SJCRH30 (cell line): ENCODE results near the gene TOP2B. TPM values are rescaled to one million over a fixed set of nuclear protein-coding genes. Genes with fewer than 3 reads are reported as not detected.

ENCODE experiments used
- DNase-seq, 2 experiments: peaks; one replicate each; pipeline ENCODE4 v3.0.0-alpha.2; 2015 to 2020
- H3K27ac ChIP-seq: fragments of 250-450 bp; sonication (Bioruptor Pico); 2 replicates; pipeline ENCODE4 v1.5.1; 2020; ENCODE audit warnings: mild to moderate bottlenecking, moderate library complexity
- H3K27me3 ChIP-seq: fragments of 250-450 bp; sonication (Bioruptor Pico); 2 replicates; pipeline ENCODE4 v1.5.1; 2020; ENCODE audit warnings: mild to moderate bottlenecking, moderate library complexity
- H3K36me3 ChIP-seq: fragments of 250-450 bp; sonication (Bioruptor Pico); 2 replicates; pipeline ENCODE4 v1.5.1; 2020; ENCODE audit warnings: mild to moderate bottlenecking, moderate library complexity
- H3K4me1 ChIP-seq: fragments of 250-450 bp; sonication (Bioruptor Pico); 2 replicates; pipeline ENCODE4 v1.5.1; 2020; ENCODE audit warnings: mild to moderate bottlenecking, moderate library complexity
- H3K4me3 ChIP-seq: fragments of 250-450 bp; sonication (Bioruptor Pico); 2 replicates; pipeline ENCODE4 v1.5.1; 2020; ENCODE audit warnings: mild to moderate bottlenecking, moderate library complexity
- H3K9me3 ChIP-seq: fragments of 250-450 bp; sonication (Bioruptor Pico); replicated peaks from 2 replicates; pipeline ENCODE4 v1.5.1; 2020; ENCODE audit warnings: mild to moderate bottlenecking, moderate library complexity
- total RNA-seq: library from RNA; depleted of rRNA; stranded (reverse); fragments of >200 nt; shearing (Covaris generic); gene quantifications from 2 replicates; pipeline ENCODE4 v1.2.3, GENCODE V29; 2014

The TOP2B gene
- total RNA-seq, 1 experiment from 2014 or later: 247 TPM

- H3K27me3 ChIP-seq: no peaks in the 10 kb centered on the region
- H3K9me3 ChIP-seq: no peaks in the 10 kb centered on the region
- no peak overlapping the region for H3K27ac ChIP-seq
- DNase-seq: no peak
- H3K36me3 ChIP-seq: no peaks in the 10 kb centered on the region
- H3K4me3 ChIP-seq: no peak overlapping the region
- H3K4me1 ChIP-seq: peaks cover 11% of the 10 kb centered on the region
Measured at GRCh38 chr3:25587094-25587493, 77.6 kb downstream of the TOP2B start.

DNA sequence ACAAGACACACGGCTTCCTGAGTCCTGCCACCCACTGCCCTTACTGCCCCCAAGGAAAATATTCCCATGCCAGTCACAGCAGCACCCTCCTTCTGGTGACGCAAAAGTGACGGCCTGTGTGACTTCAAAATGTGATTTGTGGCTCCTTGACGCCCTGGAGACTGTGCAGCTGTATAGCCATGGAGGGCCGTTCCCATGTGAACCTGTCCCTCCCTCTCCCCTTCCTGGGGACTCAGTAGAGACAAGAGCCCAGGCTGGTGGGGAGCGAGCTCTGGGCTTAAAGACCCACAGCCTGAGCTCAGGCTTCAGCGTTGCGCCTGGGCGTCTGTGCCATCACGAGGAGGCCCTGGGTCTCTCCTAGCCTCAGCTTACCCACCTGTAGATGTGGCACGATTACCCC is 78.2 kb downstream of the TOP2B start:
- Histone ChIP-seq H3K9me3 (no peaks in the 10 kb centered on the region), H3K36me3 (no peaks in the 10 kb centered on the region)

DNA sequence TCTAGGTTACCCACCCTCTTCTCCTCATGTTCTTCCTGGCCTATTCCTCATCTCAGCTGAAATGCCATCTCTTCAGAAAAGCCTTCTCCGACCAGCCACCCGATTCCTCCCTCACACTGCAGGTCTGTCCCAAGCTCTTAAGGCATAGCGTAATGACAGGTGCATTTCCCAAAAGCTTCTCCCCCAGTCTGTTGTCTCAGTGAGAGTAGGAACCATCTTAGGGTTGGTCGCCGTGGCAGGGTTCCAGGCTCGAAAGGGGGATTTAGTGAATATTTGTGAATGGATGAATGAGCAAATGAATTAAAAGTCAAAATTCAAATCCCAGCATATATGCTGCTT is 78.6 kb downstream of the TOP2B start:
- H3K27ac ChIP-seq: no peak overlapping the region
- H3K4me3 ChIP-seq: no peak overlapping the region
- no peaks in the 10 kb centered on the region for H3K27me3 ChIP-seq
- H3K4me1 ChIP-seq: peaks cover 19% of the 10 kb centered on the region
- H3K36me3 ChIP-seq: no peaks in the 10 kb centered on the region
- DNase-seq: no peak
- no peaks in the 10 kb centered on the region for H3K9me3 ChIP-seq

More for the DNA sequence above, 78.2 kb downstream of the TOP2B start:
- Histone ChIP-seq H3K27me3 (no peaks in the 10 kb centered on the region), H3K4me1 (peaks cover 16% of the 10 kb centered on the region), H3K4me3 (no peak overlapping the region), H3K27ac (no peak overlapping the region)
- no peak for DNase-seq

GRCh38 chr3:25585361-25586166 is 79.1 kb downstream of the TOP2B start:
- no peaks in the 10 kb centered on the region for H3K9me3 ChIP-seq
- H3K4me3 ChIP-seq: no peak overlapping the region
- H3K4me1 ChIP-seq: peaks cover 19% of the 10 kb centered on the region
- no peak for DNase-seq
- H3K27ac ChIP-seq: no peak overlapping the region
- no peaks in the 10 kb centered on the region for H3K27me3 ChIP-seq
- H3K36me3 ChIP-seq: no peaks in the 10 kb centered on the region

GRCh38 chr3:25584011-25584789 is 80.5 kb downstream of the TOP2B start:
- H3K27me3 ChIP-seq: no peaks in the 10 kb centered on the region
- H3K27ac ChIP-seq: no peak overlapping the region
- no peaks in the 10 kb centered on the region for H3K9me3 ChIP-seq
- no peaks in the 10 kb centered on the region for H3K36me3 ChIP-seq
- H3K4me1 ChIP-seq: peaks cover 27% of the 10 kb centered on the region
- no peak overlapping the region for H3K4me3 ChIP-seq
- no peak for DNase-seq

DNA sequence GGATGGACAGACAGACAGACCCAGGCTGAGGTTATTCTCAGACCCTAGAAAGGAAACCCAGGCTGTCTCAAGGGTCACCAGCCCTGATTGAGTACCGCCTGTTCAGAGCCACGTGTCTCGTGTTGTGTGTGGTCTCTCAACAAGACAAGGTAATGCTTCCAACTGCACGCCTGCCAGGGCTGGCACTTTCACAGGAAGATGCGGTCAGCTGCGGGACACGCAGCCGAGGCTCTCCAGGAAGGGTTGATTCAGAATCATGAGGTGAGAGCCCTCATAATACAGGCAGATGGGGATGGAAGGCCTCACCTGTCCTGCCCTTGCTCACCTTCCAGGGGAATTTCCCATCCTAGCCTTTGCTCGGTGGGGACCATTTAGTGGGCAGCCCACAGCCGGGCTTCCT is 81.4 kb downstream of the TOP2B start:
- Histone ChIP-seq H3K27ac (no peak overlapping the region), H3K36me3 (no peaks in the 10 kb centered on the region), H3K9me3 (no peaks in the 10 kb centered on the region), H3K4me1 (peaks cover 28% of the 10 kb centered on the region), H3K27me3 (no peaks in the 10 kb centered on the region), H3K4me3 (no peak overlapping the region)
- no peak for DNase-seq

DNA sequence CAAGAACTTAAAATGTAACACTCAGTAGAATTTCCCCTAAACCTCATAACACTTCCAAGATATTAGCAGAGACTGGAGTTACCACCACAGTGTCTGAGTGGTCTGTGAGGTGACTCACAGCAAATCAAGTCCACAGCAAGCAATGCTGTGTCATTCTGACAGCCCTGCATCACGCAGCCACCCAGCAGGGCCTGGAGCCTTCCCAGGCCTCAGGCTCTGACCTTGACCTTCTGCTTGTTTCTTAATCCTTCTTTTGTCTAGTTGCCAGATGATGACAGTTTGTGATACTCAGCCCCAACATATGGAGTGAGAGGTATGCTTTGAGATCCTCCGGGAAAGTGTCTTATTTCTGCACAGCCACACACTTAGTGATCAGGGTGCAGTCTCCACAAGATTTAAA is 82.5 kb downstream of the TOP2B start:
- DNase-seq: peak; percentile 68 to 70
- H3K27me3 ChIP-seq: no peaks in the 10 kb centered on the region
- H3K27ac ChIP-seq: peak overlapping the region; percentile 8
- no peaks in the 10 kb centered on the region for H3K36me3 ChIP-seq
- peaks cover 28% of the 10 kb centered on the region for H3K4me1 ChIP-seq
- no peak overlapping the region for H3K4me3 ChIP-seq
- H3K9me3 ChIP-seq: no peaks in the 10 kb centered on the region

- DNase-seq: no peak
- peak overlapping the region; percentile 8 for H3K27ac ChIP-seq
- no peak overlapping the region for H3K4me3 ChIP-seq
Measured at GRCh38 chr3:25581823-25582222, 82.9 kb downstream of the TOP2B start.

GRCh38 chr3:25581335-25581734 is 83.4 kb downstream of the TOP2B start:
- H3K4me1 ChIP-seq: peaks cover 37% of the 10 kb centered on the region
- peak overlapping the region; percentile 8; the same call in 1 of the 2 replicates for H3K27ac ChIP-seq
- no peaks in the 10 kb centered on the region for H3K9me3 ChIP-seq
- no peaks in the 10 kb centered on the region for H3K36me3 ChIP-seq
- DNase-seq: no peak
- no peaks in the 10 kb centered on the region for H3K27me3 ChIP-seq
- no peak overlapping the region for H3K4me3 ChIP-seq

More at GRCh38 chr3:25581823-25582222, 82.9 kb downstream of the TOP2B start:
- no peaks in the 10 kb centered on the region for H3K9me3 ChIP-seq
- no peaks in the 10 kb centered on the region for H3K27me3 ChIP-seq
- H3K36me3 ChIP-seq: no peaks in the 10 kb centered on the region
- H3K4me1 ChIP-seq: peaks cover 32% of the 10 kb centered on the region

GRCh38 chr3:25580534-25580933 is 84.2 kb downstream of the TOP2B start:
- Histone ChIP-seq H3K4me1 (peaks cover 38% of the 10 kb centered on the region), H3K9me3 (no peaks in the 10 kb centered on the region), H3K4me3 (no peak overlapping the region), H3K27me3 (no peaks in the 10 kb centered on the region), H3K36me3 (no peaks in the 10 kb centered on the region), H3K27ac (no peak overlapping the region)
- DNase-seq: no peak

GRCh38 chr3:25578059-25578458 is 86.6 kb downstream of the TOP2B start:
- no peaks in the 10 kb centered on the region for H3K36me3 ChIP-seq
- no peak overlapping the region for H3K4me3 ChIP-seq
- H3K9me3 ChIP-seq: no peaks in the 10 kb centered on the region
- no peak for DNase-seq
- no peak overlapping the region for H3K27ac ChIP-seq
- H3K4me1 ChIP-seq: peaks cover 47% of the 10 kb centered on the region
- no peaks in the 10 kb centered on the region for H3K27me3 ChIP-seq

- Histone ChIP-seq H3K27me3 (no peaks in the 10 kb centered on the region), H3K4me3 (no peak overlapping the region), H3K27ac (no peak overlapping the region), H3K9me3 (no peaks in the 10 kb centered on the region), H3K4me1 (peaks cover 40% of the 10 kb centered on the region), H3K36me3 (no peaks in the 10 kb centered on the region)
- DNase-seq: peak; percentile 33 to 34
Measured at GRCh38 chr3:25576831-25577454, 87.8 kb downstream of the TOP2B start.

DNA sequence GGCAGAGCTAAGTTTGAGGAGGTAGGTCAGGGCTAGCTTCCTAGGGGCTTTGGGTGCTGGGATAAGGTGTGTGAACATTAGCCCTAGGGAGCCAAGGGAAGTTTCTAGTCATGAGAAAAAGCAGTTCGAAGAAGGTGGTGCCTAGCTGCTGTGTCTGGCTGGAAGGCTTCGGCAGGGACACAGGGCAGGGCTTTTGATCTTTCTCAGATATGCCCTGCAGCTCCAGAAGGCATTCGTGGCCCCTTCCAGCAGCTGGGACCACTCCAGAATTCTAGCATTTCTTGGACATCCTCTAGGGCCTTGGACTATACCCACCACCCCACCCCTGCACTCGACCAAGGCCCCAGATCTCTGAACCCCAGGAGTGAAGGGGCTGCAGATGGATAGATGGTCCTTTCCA is 88.6 kb downstream of the TOP2B start:
- Histone ChIP-seq H3K4me1 (peaks cover 34% of the 10 kb centered on the region), H3K9me3 (no peaks in the 10 kb centered on the region), H3K4me3 (no peak overlapping the region), H3K27ac (no peak overlapping the region), H3K27me3 (no peaks in the 10 kb centered on the region), H3K36me3 (no peaks in the 10 kb centered on the region)
- no peak for DNase-seq

DNA sequence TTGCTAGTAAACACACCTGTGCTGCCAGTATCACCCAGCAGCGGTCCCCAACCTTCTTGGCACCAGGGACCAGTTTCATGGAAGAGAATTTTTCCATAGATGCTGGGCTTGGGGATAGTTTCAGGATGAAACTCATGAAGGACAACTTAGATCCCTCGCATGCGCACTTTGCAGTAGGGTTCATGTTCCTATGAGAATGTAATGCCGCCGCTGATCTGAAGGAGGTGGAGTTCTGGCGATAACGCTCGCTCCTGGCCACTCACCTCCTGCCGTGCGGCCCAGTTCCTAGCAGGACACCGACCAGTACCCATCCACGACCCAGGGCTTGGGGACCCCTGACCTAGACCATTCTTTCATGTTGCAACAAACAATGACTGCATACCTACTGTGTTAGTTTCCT is 89.7 kb downstream of the TOP2B start:
- Histone ChIP-seq H3K27ac (no peak overlapping the region), H3K36me3 (no peaks in the 10 kb centered on the region), H3K27me3 (no peaks in the 10 kb centered on the region), H3K4me3 (no peak overlapping the region), H3K4me1 (peaks cover 34% of the 10 kb centered on the region), H3K9me3 (no peaks in the 10 kb centered on the region)
- no peak for DNase-seq

DNA sequence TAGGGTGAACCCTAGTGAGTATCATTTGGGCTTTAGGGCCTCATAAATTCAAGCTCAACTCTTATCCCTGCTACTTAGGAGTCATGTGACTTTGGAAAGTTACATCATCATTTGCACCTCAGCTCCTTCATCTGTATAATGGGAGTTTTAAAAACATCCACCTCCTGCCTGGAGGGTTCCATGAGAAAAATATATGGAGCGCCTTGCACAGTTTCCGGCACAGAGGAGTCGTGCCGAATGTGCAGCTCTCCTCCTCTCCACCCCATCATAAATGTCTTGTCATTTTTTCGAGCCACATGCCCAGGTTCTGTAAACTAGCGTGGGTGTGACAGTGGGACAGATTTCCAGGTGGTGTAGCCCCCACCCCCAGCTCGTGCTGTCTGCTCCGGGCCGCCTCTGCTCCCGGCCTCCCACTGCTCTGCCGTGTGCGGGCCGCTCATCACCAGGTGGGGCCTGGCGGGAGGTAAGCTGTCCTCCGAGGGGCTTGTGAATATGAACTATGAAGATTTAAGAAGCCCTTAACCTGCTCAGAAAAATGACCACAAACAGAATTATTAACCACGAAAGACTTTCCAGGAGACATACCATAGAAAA is 90.4 kb downstream of the TOP2B start:
- Histone ChIP-seq H3K4me1 (peaks cover 29% of the 10 kb centered on the region), H3K9me3 (no peaks in the 10 kb centered on the region), H3K36me3 (no peaks in the 10 kb centered on the region), H3K27me3 (no peaks in the 10 kb centered on the region), H3K4me3 (no peak overlapping the region), H3K27ac (peak overlapping the region; percentile 60)
- no peak for DNase-seq
